IPS-NIHi7 (cell line): Measurements from ENCODE around the gene TMPRSS6.

Experiments used
- DNase-seq: peaks from one replicate; pipeline ENCODE4 v3.0.0; 2012; ENCODE audit warnings: mixed read lengths; ENCODE audit errors: extremely low spot score

Gene TMPRSS6

DNA sequence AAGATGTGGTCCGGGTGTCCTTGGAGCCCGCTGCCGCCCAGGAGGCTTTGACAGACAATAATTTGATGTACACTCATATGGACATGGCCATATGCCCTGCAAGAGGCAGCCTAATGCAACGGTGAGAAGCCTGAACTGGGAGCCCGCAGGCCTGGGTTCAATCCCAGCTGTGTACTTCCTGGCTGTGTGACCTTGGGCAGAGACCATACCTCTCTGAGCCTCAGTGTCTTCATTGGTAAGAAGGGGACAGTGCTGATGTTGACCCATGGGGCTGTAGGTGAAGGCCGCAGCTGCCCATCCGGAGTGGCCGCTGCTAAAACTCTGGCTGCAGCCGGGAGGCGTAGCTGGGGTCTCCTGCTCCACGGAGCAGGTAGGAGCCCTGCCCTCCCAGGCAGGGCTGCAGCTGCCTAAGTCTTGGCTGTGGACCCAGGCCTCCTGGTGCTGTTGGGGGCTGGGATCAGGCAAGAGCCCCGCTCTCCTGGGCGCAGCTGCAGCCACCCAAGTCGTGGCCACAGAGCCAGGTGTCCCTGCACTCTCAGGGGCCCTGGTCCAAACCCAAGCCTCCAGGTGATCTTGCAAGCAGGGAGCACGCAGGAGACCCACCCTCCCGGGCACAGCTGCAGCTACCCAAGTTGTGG, 31.3 kb upstream of the TMPRSS6 start:
- no peak for DNase-seq

- no peak for DNase-seq
Observed at GRCh38 chr22:37139762-37140161, 30.2 kb upstream of the TMPRSS6 start.

- no peak for DNase-seq
Observed at GRCh38 chr22:37138849-37139561, 29.5 kb upstream of the TMPRSS6 start.

- no peak for DNase-seq
Observed at GRCh38 chr22:37137903-37138665, 28.6 kb upstream of the TMPRSS6 start.

DNA sequence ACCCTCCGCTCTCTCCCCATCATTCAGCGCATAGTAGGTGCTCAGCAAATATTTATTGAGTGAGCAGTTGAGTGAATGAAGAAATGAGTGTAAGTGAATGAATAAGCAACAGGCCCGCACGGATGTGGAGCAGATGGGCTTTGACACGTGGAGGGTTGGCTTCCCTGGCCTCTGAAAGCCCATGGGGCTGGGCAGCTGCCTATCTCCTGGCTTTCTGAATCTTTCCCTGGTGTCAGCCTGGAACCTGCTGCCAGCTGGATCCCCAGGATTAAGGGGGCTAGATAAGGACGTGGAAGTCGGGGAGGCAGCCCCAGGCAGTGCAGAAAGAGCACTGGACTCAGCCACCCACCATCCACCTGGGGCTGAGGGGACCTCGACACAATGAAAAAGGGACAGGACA, 27.6 kb upstream of the TMPRSS6 start:
- DNase-seq = no peak

DNA sequence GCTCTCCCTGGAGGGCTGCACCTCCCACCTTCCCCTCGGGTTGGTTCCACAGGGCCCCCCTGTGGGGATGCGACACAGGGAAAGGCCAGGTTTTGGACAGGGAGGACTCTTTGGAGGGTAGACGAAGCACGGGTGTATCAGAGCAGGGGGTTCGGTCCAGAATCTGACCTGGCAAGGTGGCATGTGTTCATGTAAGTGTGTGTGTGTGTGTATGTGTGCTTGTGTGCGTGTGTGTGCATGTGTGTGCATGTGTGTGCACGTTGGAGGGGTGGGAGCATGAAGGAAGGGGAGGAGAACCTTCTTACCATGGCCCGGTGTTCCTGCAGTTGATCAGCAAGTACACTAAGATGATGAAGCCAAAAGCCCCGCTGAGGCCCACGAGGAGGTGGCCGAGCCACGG, 25.5 kb upstream of the TMPRSS6 start:
- no peak for DNase-seq

DNA sequence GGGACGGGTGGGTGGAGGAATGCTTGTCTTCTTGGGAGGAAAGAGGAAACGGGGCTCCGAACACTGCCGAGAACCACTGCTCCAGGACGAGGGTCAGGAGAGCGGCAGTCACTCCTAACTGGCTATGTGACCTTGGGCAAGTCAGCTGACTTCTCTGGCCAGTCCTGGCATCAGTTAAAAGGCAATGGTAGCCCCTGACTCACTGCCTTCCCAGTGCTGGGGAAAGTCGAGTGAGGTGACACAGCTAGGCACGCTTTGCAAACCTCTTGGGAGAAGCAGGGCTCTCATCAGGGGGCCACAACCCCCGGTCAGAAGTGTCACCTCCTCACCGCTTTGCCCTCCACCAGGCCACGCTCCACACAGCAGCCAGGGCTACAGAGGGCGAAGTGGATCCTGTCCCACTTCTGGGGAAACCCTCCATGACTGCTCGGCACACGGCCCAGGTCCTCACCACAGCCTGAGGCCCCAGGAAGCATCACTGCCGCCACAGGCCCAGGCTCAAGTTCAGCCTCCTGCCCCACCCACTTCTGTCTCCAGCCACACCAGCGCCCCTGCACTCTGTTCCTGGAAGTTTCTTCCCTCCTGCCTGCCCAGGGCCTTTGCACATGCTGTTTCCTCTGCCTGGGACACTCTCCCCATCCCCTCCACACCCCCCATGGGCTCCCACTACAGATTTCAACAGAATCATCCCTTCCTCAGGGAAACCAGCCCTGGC, 23.9 kb upstream of the TMPRSS6 start:
- no peak for DNase-seq

DNA sequence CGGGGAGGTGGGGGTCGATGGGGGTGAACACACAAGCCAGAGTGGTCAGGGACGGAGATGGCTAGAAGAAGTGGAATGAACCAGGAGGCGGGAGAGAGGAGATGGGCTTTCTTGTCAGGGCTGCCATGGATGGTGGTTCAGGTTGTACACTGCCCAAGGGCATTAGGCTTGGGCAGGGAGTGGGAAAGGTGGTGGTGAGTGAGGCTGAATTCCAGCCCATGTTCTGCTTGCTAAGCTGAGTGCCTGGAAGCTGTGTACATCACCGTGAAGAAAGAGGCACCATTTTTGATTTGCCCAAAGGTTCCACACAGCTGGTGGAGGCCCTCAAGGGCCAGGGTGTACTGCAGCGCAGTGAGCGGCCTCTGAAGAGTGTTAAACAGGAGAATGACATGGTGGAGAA, 23.3 kb upstream of the TMPRSS6 start:
- no peak for DNase-seq

- DNase-seq = no peak
Observed at GRCh38 chr22:37129866-37130441, 20.4 kb upstream of the TMPRSS6 start.

DNA sequence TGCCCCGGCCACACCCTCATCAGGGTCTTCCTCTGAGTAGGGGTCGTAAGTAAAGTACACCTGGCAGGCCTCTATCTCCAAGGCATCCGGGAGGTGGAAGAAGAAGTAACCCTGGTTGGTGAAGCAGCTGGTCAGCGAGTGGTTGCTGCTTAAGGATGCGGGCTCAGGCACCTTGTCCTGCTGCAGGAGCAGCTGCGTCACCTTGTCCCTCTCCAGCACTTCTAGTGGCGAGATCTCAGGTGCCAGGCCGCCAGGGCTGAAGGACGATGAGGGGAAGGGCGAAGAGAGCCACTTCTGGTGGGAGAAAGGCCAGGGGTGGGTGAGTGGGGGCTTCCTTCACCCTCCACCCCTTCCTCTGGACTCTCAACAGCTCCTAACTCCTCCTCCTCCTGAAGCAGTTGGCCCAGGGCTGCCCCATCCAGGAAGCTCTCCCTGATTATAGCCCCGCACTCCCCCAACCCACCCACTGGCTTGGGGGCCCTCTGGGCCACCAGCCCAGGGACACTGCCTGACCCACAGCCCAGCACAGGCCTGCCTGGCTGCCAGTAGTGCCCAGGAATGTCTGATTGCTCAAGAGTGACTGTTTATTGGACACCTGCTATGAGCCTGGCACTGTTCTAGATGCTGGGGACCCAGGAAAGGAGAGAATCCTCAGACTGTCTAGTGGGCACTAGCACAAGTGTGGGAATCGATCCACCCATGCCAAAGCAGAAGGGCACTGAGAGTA, 19.2 kb upstream of the TMPRSS6 start:
- no peak for DNase-seq

GRCh38 chr22:37127350-37127878, 17.9 kb upstream of the TMPRSS6 start:
- DNase-seq = no peak

DNA sequence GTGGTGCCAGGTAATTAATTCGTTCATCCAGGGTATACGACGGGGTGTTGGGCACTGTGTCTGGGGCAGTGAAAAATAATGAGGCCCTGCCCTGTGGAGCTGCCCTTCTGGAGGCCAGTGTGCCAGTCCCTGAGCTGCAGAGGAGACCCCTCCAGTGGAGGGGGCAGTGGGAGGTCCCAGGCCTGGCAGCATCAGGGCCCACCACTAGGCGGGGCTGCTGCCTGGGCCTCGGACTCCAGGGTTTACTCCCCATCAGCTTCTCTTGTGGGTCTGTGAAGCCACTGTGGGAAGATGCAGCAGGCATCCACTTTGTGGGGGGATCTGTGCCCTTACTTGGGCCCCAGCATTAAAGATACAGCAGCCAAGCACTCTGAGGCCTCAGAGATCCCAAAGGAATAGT, 17.4 kb upstream of the TMPRSS6 start:
- DNase-seq = peak; percentile 66

DNA sequence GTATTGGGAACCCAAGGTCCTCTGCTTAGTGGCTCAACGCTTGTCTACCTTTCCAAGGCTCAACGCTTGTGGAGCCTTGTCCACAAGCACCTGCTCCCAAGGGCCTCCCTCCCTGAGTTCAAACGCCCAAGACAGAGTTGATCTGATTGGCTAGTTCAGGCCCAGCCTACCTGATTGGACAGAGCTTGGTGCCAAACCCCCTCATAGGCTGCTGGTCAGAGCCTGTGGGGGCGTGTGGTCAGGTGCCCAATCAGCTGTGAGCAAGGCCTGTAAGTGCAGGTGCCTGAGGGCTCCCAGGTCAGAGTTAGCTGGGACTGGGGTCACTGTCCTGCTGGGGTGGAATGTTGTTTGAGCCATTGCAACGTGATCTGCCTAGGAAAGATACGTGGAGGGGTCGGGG, 16.9 kb upstream of the TMPRSS6 start:
- peak; percentile 74 for DNase-seq

DNA sequence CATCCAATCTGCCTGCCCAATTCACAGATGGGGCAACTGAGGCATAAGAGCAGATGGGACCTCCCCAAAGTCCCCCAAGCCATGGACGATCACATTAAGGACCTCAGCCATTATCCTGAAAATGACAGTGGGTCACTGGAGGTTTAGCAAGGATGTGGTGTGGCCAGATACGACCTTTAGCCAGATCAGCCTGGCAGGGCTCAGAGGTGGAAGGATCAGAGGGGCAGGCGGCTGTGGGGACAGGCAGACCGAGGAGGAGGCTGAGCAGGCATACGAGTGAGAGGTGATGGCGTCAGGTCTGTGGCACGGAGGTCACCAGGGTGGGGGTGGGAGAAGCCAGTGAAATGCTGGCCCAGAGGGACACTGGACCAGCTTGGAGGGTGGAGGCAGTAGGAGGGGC, 14.1 kb upstream of the TMPRSS6 start:
- DNase-seq = no peak

DNA sequence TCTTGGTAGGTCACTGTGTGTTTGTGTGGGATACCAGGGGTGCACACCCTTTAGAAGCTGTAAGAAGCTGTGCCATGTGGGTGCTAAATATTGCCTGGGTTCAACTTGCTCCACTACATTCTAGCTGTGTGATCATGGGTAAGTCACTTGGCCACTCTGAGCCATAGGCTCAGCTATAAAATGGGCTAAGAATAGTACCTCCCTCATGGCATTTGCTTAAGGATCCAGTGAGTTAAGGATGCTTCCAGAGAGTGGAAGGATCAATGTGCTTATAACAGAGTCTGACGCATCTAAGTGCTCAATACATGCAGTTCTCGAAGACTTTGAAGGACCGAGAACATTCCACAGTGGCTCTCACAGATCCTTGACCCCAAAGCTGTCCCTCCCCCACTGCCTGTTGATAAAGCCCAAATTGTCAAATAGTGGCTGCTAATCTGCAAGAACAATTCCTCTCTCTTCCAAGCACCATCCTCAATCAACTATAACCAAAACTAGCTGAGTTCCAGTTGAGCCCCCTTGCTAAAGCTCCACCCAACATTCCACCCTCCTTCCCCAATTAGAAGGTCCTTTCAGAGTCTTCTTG, 13.2 kb upstream of the TMPRSS6 start:
- no peak for DNase-seq

- DNase-seq = peak; percentile 57
Observed at GRCh38 chr22:37121887-37122591, 12.5 kb upstream of the TMPRSS6 start.

- DNase-seq = no peak
Observed at GRCh38 chr22:37120569-37121340, 11.2 kb upstream of the TMPRSS6 start.

DNA sequence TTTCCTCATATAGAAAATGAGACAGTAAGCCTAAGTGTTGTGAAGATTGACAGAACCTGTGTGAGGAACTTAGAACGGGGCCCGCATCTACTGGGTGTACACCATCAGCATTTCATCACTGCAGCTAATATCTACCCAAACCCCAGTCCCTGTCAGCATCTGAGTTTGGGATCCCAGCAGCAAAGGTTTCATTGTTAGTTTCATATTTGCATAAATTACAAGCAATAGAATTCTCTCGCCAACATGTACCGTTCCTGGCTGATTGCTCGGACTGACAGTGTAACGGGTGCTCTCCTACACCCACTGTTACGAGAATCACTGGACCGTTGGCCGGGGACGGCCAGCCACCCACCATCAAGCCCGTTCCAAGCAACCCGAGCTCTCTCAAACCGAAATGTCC, 10.4 kb upstream of the TMPRSS6 start:
- DNase-seq = no peak

- no peak for DNase-seq
Observed at GRCh38 chr22:37118083-37118482, 8.6 kb upstream of the TMPRSS6 start.
